HEK293T (cell line): ENCODE results near the gene ATOH7.

Source experiments
- ELF4 ChIP-seq: fragments of 450-650 bp; IDR thresholded peaks from 2 replicates; pipeline ENCODE4 v1.6.1; 2017; ENCODE audit warnings: antibody characterized with exemption
- FOXA1 ChIP-seq: fragments of 450-650 bp; IDR thresholded peaks from 2 replicates; pipeline ENCODE4 v1.6.1; 2016; ENCODE audit warnings: mild to moderate bottlenecking
- FOXM1 ChIP-seq: fragments of 450-650 bp; IDR thresholded peaks from 2 replicates; pipeline ENCODE4 v1.6.1; 2017; ENCODE audit warnings: mild to moderate bottlenecking, borderline replicate concordance
- L3MBTL2 ChIP-seq: fragments of 450-650 bp; conservative IDR thresholded peaks from 2 replicates; pipeline ENCODE4 v1.6.1; 2016; ENCODE audit warnings: mild to moderate bottlenecking
- NFRKB ChIP-seq: fragments of 450-650 bp; IDR thresholded peaks from 2 replicates; pipeline ENCODE4 v1.6.1; 2016; ENCODE audit warnings: mild to moderate bottlenecking, moderate library complexity
- SP1 ChIP-seq: fragments of 450-650 bp; IDR thresholded peaks from 2 replicates; pipeline ENCODE4 v1.6.1; 2017
- TARDBP ChIP-seq: fragments of 450-650 bp; IDR thresholded peaks from 2 replicates; pipeline ENCODE4 v1.6.1; 2016
- ZNF384 ChIP-seq: fragments of 450-650 bp; IDR thresholded peaks from 2 replicates; pipeline ENCODE4 v1.6.1; 2016
- TF ChIP-seq, protein P1 (sequence below): fragments of 450-650 bp; IDR thresholded peaks from 2 replicates; pipeline ENCODE4 v1.6.1; 2016

DNA sequence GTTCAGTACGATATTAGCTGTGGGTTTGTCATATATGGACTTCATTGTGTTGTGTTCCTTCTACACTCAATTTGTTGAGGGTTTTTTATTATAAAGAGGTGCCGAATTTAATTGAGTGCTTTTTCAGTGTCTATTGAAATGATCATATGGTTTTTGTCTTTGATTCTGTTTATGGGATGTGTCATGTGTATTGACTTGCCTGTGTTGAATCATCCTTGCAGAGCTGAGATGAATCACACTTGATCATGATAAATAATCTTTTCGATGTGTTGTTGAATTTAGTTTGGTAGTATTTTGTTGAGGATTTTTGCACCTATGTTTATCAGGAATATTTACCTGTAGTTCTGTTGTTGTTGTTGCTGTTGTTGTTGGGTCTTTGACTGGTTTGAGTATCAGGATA, 39.8 kb downstream of the ATOH7 start:
- TF ChIP-seq NFRKB (no peak), ELF4 (no peak), FOXM1 (no peak), ZNF384 (no peak), FOXA1 (no peak), SP1 (no peak), L3MBTL2 (no peak), TARDBP (no peak)
- TF ChIP-seq, protein P1, sequence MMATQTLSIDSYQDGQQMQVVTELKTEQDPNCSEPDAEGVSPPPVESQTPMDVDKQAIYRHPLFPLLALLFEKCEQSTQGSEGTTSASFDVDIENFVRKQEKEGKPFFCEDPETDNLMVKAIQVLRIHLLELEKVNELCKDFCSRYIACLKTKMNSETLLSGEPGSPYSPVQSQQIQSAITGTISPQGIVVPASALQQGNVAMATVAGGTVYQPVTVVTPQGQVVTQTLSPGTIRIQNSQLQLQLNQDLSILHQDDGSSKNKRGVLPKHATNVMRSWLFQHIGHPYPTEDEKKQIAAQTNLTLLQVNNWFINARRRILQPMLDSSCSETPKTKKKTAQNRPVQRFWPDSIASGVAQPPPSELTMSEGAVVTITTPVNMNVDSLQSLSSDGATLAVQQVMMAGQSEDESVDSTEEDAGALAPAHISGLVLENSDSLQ, result no peak
